GM12878 (cell line): ENCODE data around the gene PRKACG. TPM values are rescaled to one million over a fixed set of nuclear protein-coding genes. Genes with fewer than 3 reads are reported as not detected.

ENCODE experiments used
- ATAC-seq: fragments of 200-7000 bp; cut with Tn5 transposase; 3 replicates; pipeline ENCODE4 v1.9.1; 2020; ENCODE audit warnings: mild to moderate bottlenecking, moderate library complexity
- BruUV-seq: library from RNA; stranded (reverse); fragments of 400-500 nt; replicated peaks from 2 replicates; lab custom pipeline; 2021; lab: Mats Ljungman, UMichigan
- CTCF ChIA-PET: fragments of 300-600 bp; sonication (Branson Sonifier 250); formaldehyde crosslinking; extraction: SDS; loops from one replicate; lab custom pipeline; 2021; ENCODE audit warnings: inconsistent platforms; lab: Yijun Ruan, JAX
- POLR2A ChIA-PET: fragments of 350-600 bp; formaldehyde crosslinking; extraction: SDS; loops from one replicate; lab custom pipeline; 2021; ENCODE audit warnings: inconsistent platforms; lab: Charles Lee
- RAD21 ChIA-PET: fragments of 300-600 bp; sonication (Branson Sonifier 250); formaldehyde crosslinking; loops from one replicate; lab custom pipeline; 2023; ENCODE audit warnings: antibody characterized with exemption; ENCODE audit not compliant: unreplicated experiment; lab: Charles Lee
- SMC1A ChIA-PET: fragments of 300-600 bp; sonication (Branson Sonifier 250); formaldehyde crosslinking; loops from one replicate; lab custom pipeline; 2023; ENCODE audit not compliant: unreplicated experiment, uncharacterized antibody; lab: Charles Lee
- DNase-seq: peaks from one replicate; pipeline ENCODE4 v3.0.0-alpha.2; 2011; ENCODE audit warnings: low read depth, low spot score
- FAIRE-seq: peaks from 3 replicates; lab custom pipeline; 2011; peaks lifted over from hg19 to GRCh38; lab: Jason Lieb, UNC
- H2AFZ ChIP-seq: 2 replicates; pipeline ENCODE4 v1.6.0; 2011; ENCODE audit warnings: low read depth, low read length, control low read depth; ENCODE audit not compliant: control insufficient read depth
- H3K27ac ChIP-seq: 2 replicates; pipeline ENCODE4 v1.5.1; 2011; ENCODE audit warnings: control low read depth; ENCODE audit not compliant: control insufficient read depth, insufficient read depth
- H3K27me3 ChIP-seq, 2 experiments: replicated peaks in 1 of 2; 2 replicates each; pipeline versions ENCODE4 v1.6.0 to v1.6.1; 2011; ENCODE audit warnings: low read length in 1 of 2; ENCODE audit not compliant: control insufficient read depth in 2 of 2, insufficient read depth in 2 of 2
- H3K36me3 ChIP-seq, 2 experiments: 2 replicates each; pipeline ENCODE4 v1.5.1; 2011; ENCODE audit warnings: low read length in 1 of 2; ENCODE audit not compliant: control insufficient read depth in 2 of 2, insufficient read depth in 2 of 2
- H3K4me1 ChIP-seq: 2 replicates; pipeline ENCODE4 v1.6.1; 2011; ENCODE audit warnings: mild to moderate bottlenecking, low read length, moderate library complexity, mixed read lengths; ENCODE audit not compliant: control insufficient read depth, insufficient read depth
- H3K4me2 ChIP-seq: 2 replicates; pipeline ENCODE4 v1.6.0; 2011; ENCODE audit warnings: control low read depth; ENCODE audit not compliant: control insufficient read depth, insufficient read depth
- H3K4me3 ChIP-seq: fragments of 200-600 bp; sonication (generic); 2 replicates; pipeline ENCODE4 v1.5.1; 2016
- H3K79me2 ChIP-seq: 2 replicates; pipeline ENCODE4 v1.6.0; 2011; ENCODE audit warnings: low read length; ENCODE audit not compliant: control insufficient read depth, insufficient read depth
- H3K9ac ChIP-seq: 2 replicates; pipeline ENCODE4 v1.8.0; 2011; ENCODE audit warnings: low read length, control low read depth, mixed read lengths; ENCODE audit not compliant: control insufficient read depth, insufficient read depth
- H3K9me3 ChIP-seq: replicated peaks from 3 replicates; pipeline ENCODE4 v1.5.1; 2011; ENCODE audit warnings: mild to moderate bottlenecking, low read length; ENCODE audit not compliant: control insufficient read depth, insufficient read depth
- H4K20me1 ChIP-seq: 2 replicates; pipeline ENCODE4 v1.6.0; 2011; ENCODE audit not compliant: control insufficient read depth, insufficient read depth
- CBX3 ChIP-seq: fragments of 200-600 bp; sonication (generic); IDR thresholded peaks from 2 replicates; pipeline ENCODE4 v1.6.1; 2016; ENCODE audit warnings: low read depth, borderline replicate concordance
- CHD2 ChIP-seq: IDR thresholded peaks from 2 replicates; pipeline ENCODE4 v1.6.1; 2011; ENCODE audit warnings: low read depth, low read length, improper control_type of control experiment, borderline replicate concordance
- IKZF2 ChIP-seq, 2 experiments: fragments of 450-650 bp; IDR thresholded peaks; 2 replicates each; pipeline ENCODE4 v1.6.1; 2017; ENCODE audit warnings: mild to moderate bottlenecking in 2 of 2, moderate library complexity in 2 of 2
- IRF3 ChIP-seq: fragments of 450-650 bp; IDR thresholded peaks from 2 replicates; pipeline ENCODE4 v1.6.1; 2014; ENCODE audit warnings: mild to moderate bottlenecking
- MEF2B ChIP-seq: fragments of 450-650 bp; IDR thresholded peaks from 2 replicates; pipeline ENCODE4 v1.6.1; 2018; ENCODE audit warnings: mild to moderate bottlenecking, moderate library complexity; ENCODE audit not compliant: partially characterized antibody, poor library complexity, severe bottlenecking
- NFYB ChIP-seq: IDR thresholded peaks from 2 replicates; pipeline ENCODE4 v1.6.1; 2011; ENCODE audit warnings: low read depth, mild to moderate bottlenecking, low read length, improper control_type of control experiment, moderate library complexity; ENCODE audit not compliant: insufficient read depth
- NRF1 ChIP-seq: conservative IDR thresholded peaks from 2 replicates; pipeline ENCODE4 v1.6.1; 2011; ENCODE audit warnings: mild to moderate bottlenecking, low read depth, low read length, improper control_type of control experiment
- POLR2AphosphoS5 ChIP-seq: IDR thresholded peaks from 2 replicates; pipeline ENCODE4 v1.6.1; 2011; ENCODE audit warnings: mild to moderate bottlenecking, low read length, inconsistent platforms
- SPI1 ChIP-seq: IDR thresholded peaks from 2 replicates; pipeline ENCODE4 v1.6.1; 2011; ENCODE audit warnings: low read depth, mild to moderate bottlenecking, low read length, moderate library complexity, borderline replicate concordance; ENCODE audit not compliant: insufficient read depth
- TARDBP ChIP-seq: IDR thresholded peaks from 2 replicates; pipeline ENCODE4 v1.6.1; 2016; ENCODE audit warnings: borderline replicate concordance
- TCF7 ChIP-seq: IDR thresholded peaks from 2 replicates; pipeline ENCODE4 v1.6.1; 2014; ENCODE audit warnings: antibody characterized with exemption, borderline replicate concordance
- ZNF687 ChIP-seq: fragments of 450-650 bp; IDR thresholded peaks from 2 replicates; pipeline ENCODE4 v1.6.1; 2017; ENCODE audit warnings: mild to moderate bottlenecking, moderate library complexity
- WGBS: methylation state at CpG from one replicate; pipeline ENCODE4 v1.1.6; 2016; ENCODE audit warnings: low lambda C conversion rate; ENCODE audit not compliant: insufficient replicate concordance, insufficient coverage; ENCODE audit errors: missing lambda C conversion rate; 5-methylcytosine and 5-hydroxymethylcytosine counted together
- in situ Hi-C: fragments of 300-500 bp; cut with MboI; formaldehyde crosslinking; loops from 9 replicates; pipeline ENCODE4 v1.14.3; 2018; ENCODE audit warnings: mixed read lengths
- intact Hi-C: fragments of 100-400 bp; cut with micrococcal nuclease; formaldehyde crosslinking; loops from one replicate; pipeline ENCODE4 v1.14.2; 2022; ENCODE audit not compliant: unreplicated experiment
- polyA plus RNA-seq, 11 experiments: library from polyadenylated mRNA; depleted of rRNA in 4 of 11; unstranded in 6 of 11; stranded (reverse) in 5 of 11; fragments of >200 nt; fragmentation: Nextera tagmentation in 4 of 11; fragmentation: Illumina TruSeq in 1 of 11; extraction: Ambion mirVana in 4 of 11; extraction: Trizol in 1 of 11; gene quantifications; 1 replicate in 1 of 11; 2 replicates in 10 of 11; pipeline versions ENCODE4 v1.2.1 to v1.2.3, GENCODE V29; 2011 to 2016; ENCODE audit warnings: inconsistent platforms in 2 of 11, missing spikeins in 2 of 11, low read depth in 1 of 11
- total RNA-seq, 4 experiments: library from RNA; depleted of rRNA in 3 of 4; stranded (reverse); fragments of >200 nt in 3 of 4; fragmentation: Illumina TruSeq in 1 of 4; extraction: Trizol in 1 of 4; gene quantifications; 2 replicates each; pipeline versions ENCODE4 v1.2.1 to v1.2.3, GENCODE V29; 2013 to 2021

Gene PRKACG
- total and polyA plus RNA-seq, 10 of the 15 experiments (the other 5 are each of a cell fraction or from before 2014, with no cell fraction given) = not detected

- H3K4me3 ChIP-seq = no peak overlapping the region
- ChIA-PET SMC1A (no interaction called here), POLR2A (no interaction called here), CTCF (interaction anchor here (0.8 to 1.6 kb wide), 9 partner anchors 8 to 421 kb away, joined by 3 to 5 read pairs (median 3); partner anchors contain the start of gene FXN), RAD21 (interaction anchor here (2.0 kb wide), 1 partner anchor 51 kb away, joined by 14 read pairs; no protein-coding TSS in a partner anchor)
- 59% methylated on average over 8 of the region's 8 CpGs for WGBS
- H3K4me1 ChIP-seq = peaks cover 11% of the 10 kb centered on the region
- H3K79me2 ChIP-seq = no peaks in the 10 kb centered on the region
- TF ChIP-seq CBX3 (no peak), TCF7 (no peak), NRF1 (no peak), POLR2AphosphoS5 (no peak), IKZF2 (IDR thresholded peaks at IDR 0.05) (no peak), ZNF687 (no peak), NFYB (no peak), MEF2B (no peak), SPI1 (no peak), CHD2 (no peak), TARDBP (no peak), IRF3 (no peak)
- in situ Hi-C loops (loop anchor here (5.0 kb wide), 4 partner anchors 155 to 420 kb away; a partner anchor contains a TSS), intact Hi-C loops (no loop called here)
- no peaks in the 10 kb centered on the region for H4K20me1 ChIP-seq
- no peak overlapping the region for H3K9ac ChIP-seq
- DNase-seq (no peak), ATAC-seq (no peak), FAIRE-seq (no peak)
- no peak overlapping the region for H3K27ac ChIP-seq
- H3K27me3 ChIP-seq = no peaks in the 10 kb centered on the region
- no peak overlapping the region for H2AFZ ChIP-seq
- no TSS peak for BruUV-seq
- H3K9me3 ChIP-seq = no peaks in the 10 kb centered on the region
- H3K4me2 ChIP-seq = no peak overlapping the region
- H3K36me3 ChIP-seq = no peaks in the 10 kb centered on the region
Observed at GRCh38 chr9:69001921-69002320, 12.0 kb downstream of the PRKACG start.
